NCI-H2171 treated with DMSO at 0.1 percent for 48 hours (cell line): ENCODE measurements around the gene CD300H.

ENCODE experiments used
- DNase-seq: peaks from one replicate; lab custom pipeline; 2025; lab: John Stamatoyannopoulos, UW

CD300H gene

GRCh38 chr17:74549343-74549742, 18.0 kb downstream of the CD300H start:
- no peak for DNase-seq

DNA sequence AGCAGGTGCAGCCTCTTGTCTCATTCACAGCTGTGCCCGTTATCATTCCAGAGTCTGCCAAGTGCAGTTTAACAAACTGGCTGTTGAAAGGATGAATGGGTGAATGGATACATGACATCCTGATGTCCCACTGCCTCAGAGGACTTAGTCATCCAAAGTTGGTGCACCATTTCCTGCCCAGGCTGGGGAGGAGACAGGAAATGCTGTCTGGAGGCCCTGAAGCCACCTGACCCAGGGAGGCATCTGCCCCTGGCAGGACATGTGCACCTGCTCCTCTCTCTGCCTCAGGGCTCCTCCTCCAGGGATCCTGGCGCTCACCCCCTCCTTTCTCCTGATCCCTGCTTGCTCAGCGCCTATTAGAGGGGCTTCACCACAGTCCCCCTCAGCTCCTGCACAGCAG, 19.6 kb downstream of the CD300H start:
- DNase-seq: no peak

GRCh38 chr17:74547264-74547663, 20.0 kb downstream of the CD300H start:
- no peak for DNase-seq

GRCh38 chr17:74546586-74546985, 20.7 kb downstream of the CD300H start:
- DNase-seq: no peak

DNA sequence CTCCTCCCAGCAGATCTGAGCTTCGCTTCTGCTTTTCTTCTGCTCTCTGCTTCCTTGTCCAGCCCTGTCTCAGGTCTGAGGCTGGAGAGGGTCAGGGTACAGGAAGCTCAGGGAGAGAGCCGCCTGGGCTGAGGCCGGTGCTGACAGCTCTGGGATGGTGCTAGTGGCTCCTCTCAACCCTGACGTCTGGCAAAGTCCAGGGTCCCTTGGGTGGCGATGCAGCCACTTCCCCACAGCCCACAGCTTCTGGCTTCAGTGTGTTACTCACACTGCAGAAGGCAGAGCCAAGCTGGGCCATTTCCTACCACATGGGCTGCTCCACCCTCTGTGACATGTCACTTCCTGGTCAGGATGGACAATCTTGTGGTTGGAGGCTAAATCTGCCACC, 21.5 kb downstream of the CD300H start, which contains the start of gene CD300C:
CD300C (minus strand) TSS at position 273 of the 388 bp plus-strand sequence. CDS start 333 bp downstream, outside the sequence.
- no peak for DNase-seq

- DNase-seq: no peak
These were observed 22.1 kb downstream of the CD300H start for GRCh38 chr17:74544991-74545842.

GRCh38 chr17:74543891-74544760, 23.2 kb downstream of the CD300H start:
- DNase-seq: no peak

GRCh38 chr17:74543406-74543805, 23.9 kb downstream of the CD300H start:
- DNase-seq: no peak

- DNase-seq: no peak
These were observed 24.5 kb downstream of the CD300H start for GRCh38 chr17:74542727-74543383.

- DNase-seq: no peak
These were observed 25.1 kb downstream of the CD300H start for GRCh38 chr17:74542166-74542565.

DNA sequence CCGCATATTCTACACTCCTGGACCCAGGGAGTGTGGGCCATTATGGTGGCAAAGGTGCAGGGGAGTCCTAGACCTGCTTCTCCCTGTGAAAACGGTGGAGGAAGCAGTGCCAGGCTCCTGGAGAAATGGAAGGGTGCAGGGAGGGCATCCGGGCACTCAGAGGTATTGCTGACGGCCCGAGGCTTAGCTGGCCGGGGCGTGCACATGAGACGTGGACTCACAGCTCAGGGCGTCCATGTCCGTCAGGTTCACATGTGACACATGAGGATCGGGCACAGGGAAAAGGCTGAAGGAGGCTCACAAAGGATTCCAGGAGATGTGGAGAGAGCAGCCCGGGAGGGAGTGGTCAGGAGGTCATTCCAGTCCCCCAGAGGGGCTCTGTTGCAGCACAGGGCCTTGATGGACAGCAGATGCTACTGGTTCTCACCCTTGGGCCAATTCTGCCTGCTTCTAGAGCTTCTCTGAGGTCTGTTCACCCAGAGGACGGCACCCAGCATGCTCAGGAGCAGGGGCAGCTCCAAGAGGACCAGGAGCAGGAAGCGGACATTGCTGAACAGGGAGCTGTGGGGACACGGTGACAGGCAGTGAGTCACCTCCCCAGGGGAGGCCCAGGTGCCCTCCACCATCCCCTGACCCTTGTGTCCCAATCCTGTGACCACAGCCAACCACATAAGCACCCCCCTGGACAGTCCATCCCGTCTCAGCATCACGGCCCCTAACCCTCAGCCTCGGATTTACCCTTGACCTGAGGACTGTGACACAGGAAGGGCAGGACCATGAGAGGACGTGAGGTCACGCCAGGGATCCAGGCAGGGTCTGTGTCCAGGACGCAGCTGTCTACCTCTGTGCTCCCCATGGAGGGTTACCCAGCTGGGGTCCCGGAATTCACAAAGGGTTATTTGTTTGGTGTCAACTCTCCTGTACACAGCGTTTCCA, 25.9 kb downstream of the CD300H start:
- no peak for DNase-seq

GRCh38 chr17:74539281-74539820, 28.0 kb downstream of the CD300H start:
- DNase-seq: no peak

DNA sequence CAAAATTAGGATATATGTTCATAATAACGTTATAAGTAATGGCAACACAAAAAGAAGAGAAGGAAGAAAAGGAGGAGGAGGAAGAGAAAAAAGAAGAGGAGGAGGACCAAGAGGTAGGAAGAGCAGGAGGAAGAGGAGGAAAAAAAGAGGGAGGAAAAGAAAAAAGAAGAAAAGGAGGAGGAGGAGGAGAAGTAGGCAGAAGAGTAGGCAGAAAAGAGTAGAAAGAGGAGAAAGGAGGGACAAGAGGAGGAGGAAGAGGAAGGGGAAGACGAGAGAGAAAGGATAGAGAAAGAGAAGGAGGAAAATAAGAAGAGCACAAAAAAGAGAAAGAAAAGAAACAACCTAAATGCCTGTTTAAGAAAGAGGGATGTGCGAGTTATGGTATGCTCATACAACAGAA, 30.4 kb downstream of the CD300H start:
- no peak for DNase-seq

GRCh38 chr17:74532115-74532514, 35.2 kb downstream of the CD300H start:
- DNase-seq: no peak

GRCh38 chr17:74531231-74531761, 36.0 kb downstream of the CD300H start, which contains the start of gene CD300LB:
Gene CD300LB (minus strand): TSS chr17:74531475. CDS start chr17:74531350, 125 bp downstream.
- no peak for DNase-seq

GRCh38 chr17:74530831-74531150, 36.5 kb downstream of the CD300H start:
- no peak for DNase-seq

DNA sequence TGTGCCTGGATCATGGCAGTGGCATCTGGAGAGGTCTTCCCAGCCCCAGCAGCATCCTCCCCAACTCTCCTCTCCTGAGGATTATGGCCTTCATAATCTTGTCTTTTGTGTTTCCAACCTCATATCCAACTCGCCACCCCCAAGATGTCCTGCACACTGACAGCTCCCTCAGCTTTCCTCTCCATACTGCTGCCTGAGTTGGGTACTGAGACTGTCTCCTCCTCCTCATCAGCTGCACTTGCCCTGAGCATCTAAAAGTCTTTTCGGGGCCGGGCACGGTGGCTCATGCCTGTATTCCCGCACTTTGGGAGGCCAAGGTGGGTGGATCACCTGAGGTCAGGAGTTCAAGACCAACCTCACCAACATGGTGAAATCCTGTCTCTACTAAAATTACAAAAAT, 38.1 kb downstream of the CD300H start:
- DNase-seq: no peak

DNA sequence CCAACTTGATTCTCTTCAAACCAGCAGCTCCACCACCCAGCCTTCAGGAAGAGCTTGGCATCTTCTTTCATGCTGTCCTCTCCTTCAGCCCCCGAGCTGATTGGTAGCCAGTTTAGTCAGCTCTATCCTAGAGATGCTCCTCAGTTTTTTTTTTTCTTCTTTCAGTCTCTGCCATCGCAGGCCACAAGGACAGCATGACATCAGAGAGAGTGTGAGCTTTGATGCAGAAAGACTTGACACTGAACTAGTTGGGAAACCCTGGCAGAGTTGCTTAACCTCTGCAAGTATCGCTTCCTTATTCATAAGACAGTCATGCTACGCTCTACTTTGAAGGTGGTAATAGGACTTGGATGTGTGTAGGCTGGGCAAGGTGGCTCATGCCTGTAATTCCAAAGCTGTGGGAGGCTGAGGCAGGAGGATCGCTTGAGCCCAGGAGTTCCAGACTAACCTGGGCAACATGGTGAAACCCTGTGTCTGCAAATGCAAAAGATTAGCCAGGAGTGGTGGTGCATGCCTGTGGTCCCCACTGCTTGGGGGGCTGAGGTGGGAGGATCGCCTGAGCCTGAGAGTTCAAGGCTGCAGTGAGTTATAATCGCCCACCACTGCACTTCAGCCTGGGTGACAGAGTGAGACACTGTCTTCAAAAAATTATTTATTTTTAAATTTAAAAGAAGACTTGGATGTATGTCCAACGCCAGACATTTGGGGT, 38.7 kb downstream of the CD300H start:
- DNase-seq: no peak

DNA sequence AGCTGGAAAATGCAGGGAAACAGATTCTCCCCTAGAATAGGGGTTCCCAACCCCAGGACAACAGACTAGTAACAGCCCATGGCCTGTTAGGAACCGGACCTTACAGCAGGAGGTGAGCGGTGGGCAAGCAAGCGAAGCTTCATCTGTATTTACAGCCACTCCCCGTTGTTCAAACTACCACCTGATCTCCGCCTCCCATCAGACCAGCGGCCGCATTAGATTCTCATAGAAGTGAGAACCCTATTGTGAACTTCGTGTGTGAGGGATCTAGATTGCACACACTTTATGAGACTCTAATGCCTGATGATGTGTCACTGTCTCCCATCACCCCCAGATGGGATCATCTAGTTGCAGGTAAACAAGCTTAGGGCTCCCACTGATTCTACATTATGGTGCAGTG, 39.6 kb downstream of the CD300H start:
- no peak for DNase-seq

DNA sequence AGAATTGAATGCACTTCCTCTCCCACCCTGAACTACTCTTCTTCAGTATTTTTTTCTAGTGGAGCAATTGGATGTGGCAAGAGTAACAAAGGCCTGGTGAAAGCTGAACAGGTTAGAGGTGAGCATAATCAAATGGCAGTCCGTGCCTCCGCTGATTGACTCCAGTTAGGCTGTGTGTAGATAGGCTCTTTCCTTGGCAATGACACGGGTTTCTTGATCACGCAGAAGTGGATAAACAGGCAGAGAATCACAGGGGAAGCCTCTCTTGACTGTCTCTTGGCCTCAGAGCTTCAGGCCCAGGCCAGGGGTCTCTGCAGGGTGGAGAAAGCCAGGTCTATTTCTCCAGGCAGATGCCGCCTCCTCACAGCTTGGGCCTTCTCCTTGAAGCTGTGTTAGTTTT, 40.2 kb downstream of the CD300H start:
- DNase-seq: no peak
